Fibroblast of the conjunctiva (primary cell): Measurements from ENCODE around the gene SFT2D2.
A peak's percentile ranks its signal among the peaks of the same experiment; 100 is the strongest.

Experiments used
- DNase-seq: peaks from one replicate; pipeline ENCODE4 v3.0.0-alpha.2; 2010; ENCODE audit warnings: low read depth

The SFT2D2 gene

GRCh38 chr1:168265596-168265995 lies 39.8 kb downstream of the SFT2D2 start:
- no peak for DNase-seq

GRCh38 chr1:168266644-168267186 lies 40.9 kb downstream of the SFT2D2 start:
- DNase-seq = peak; percentile 6

- DNase-seq = no peak
Observed at GRCh38 chr1:168271636-168272035, 45.8 kb downstream of the SFT2D2 start.

GRCh38 chr1:168273575-168273974 lies 47.8 kb downstream of the SFT2D2 start:
- no peak for DNase-seq

- DNase-seq = no peak
Observed at GRCh38 chr1:168279253-168279652, 53.4 kb downstream of the SFT2D2 start.

- DNase-seq = no peak
Observed at GRCh38 chr1:168280296-168280927, 54.6 kb downstream of the SFT2D2 start, which contains the start of gene TBX19. TBX19 (plus strand) TSS chr1:168280877; CDS start chr1:168281091, 214 bp downstream.

GRCh38 chr1:168281603-168282325 lies 56.0 kb downstream of the SFT2D2 start:
- DNase-seq = no peak

- no peak for DNase-seq
Observed at GRCh38 chr1:168285521-168285790, 59.7 kb downstream of the SFT2D2 start.

- no peak for DNase-seq
Observed at GRCh38 chr1:168285971-168286927, 60.4 kb downstream of the SFT2D2 start.

GRCh38 chr1:168287237-168287664 lies 61.4 kb downstream of the SFT2D2 start:
- no peak for DNase-seq

GRCh38 chr1:168288311-168289052 lies 62.7 kb downstream of the SFT2D2 start:
- no peak for DNase-seq

- DNase-seq = no peak
Observed at GRCh38 chr1:168291222-168291837, 65.5 kb downstream of the SFT2D2 start.

- no peak for DNase-seq
Observed at GRCh38 chr1:168293356-168293755, 67.6 kb downstream of the SFT2D2 start.

- no peak for DNase-seq
Observed at GRCh38 chr1:168295411-168296114, 69.8 kb downstream of the SFT2D2 start.

GRCh38 chr1:168297019-168297730 lies 71.4 kb downstream of the SFT2D2 start:
- no peak for DNase-seq

GRCh38 chr1:168298446-168298845 lies 72.6 kb downstream of the SFT2D2 start:
- no peak for DNase-seq

- DNase-seq = no peak
Observed at GRCh38 chr1:168300626-168301025, 74.8 kb downstream of the SFT2D2 start.

GRCh38 chr1:168301664-168302320 lies 76.0 kb downstream of the SFT2D2 start:
- peak; percentile 24 for DNase-seq
